PFSK-1 (cell line): ENCODE measurements around the gene PPP2R5B.

Experiments
- FOXP2 ChIP-seq: optimal IDR thresholded peaks from 2 replicates; pipeline ENCODE3; 2011; ENCODE audit warnings: borderline replicate concordance, control low read depth, inconsistent platforms; ENCODE audit not compliant: insufficient read depth; ENCODE audit errors: extremely low read length, extremely low read depth
- POLR2AphosphoS5 ChIP-seq: IDR thresholded peaks from 2 replicates; pipeline ENCODE4 v1.6.1; 2012; ENCODE audit warnings: low read depth, mild to moderate bottlenecking, control low read depth, low read length, moderate library complexity
- REST ChIP-seq, 2 experiments: IDR thresholded peaks; 2 replicates each; pipeline versions ENCODE4 v1.6.1 to v1.8.0; 2011 to 2012; ENCODE audit warnings: low read depth in 2 of 2, low read length in 2 of 2, control low read depth in 1 of 2, inconsistent platforms in 1 of 2, mild to moderate bottlenecking in 1 of 2, moderate library complexity in 1 of 2; ENCODE audit not compliant: insufficient read depth in 1 of 2
- SIN3A ChIP-seq: IDR thresholded peaks from 2 replicates; pipeline ENCODE4 v1.6.1; 2012; ENCODE audit warnings: mild to moderate bottlenecking, low read length, moderate library complexity, borderline replicate concordance; ENCODE audit not compliant: insufficient read depth
- TAF1 ChIP-seq: IDR thresholded peaks from 2 replicates; pipeline ENCODE4 v1.6.1; 2012; ENCODE audit warnings: low read length, control low read depth, borderline replicate concordance; ENCODE audit not compliant: insufficient read depth

DNA sequence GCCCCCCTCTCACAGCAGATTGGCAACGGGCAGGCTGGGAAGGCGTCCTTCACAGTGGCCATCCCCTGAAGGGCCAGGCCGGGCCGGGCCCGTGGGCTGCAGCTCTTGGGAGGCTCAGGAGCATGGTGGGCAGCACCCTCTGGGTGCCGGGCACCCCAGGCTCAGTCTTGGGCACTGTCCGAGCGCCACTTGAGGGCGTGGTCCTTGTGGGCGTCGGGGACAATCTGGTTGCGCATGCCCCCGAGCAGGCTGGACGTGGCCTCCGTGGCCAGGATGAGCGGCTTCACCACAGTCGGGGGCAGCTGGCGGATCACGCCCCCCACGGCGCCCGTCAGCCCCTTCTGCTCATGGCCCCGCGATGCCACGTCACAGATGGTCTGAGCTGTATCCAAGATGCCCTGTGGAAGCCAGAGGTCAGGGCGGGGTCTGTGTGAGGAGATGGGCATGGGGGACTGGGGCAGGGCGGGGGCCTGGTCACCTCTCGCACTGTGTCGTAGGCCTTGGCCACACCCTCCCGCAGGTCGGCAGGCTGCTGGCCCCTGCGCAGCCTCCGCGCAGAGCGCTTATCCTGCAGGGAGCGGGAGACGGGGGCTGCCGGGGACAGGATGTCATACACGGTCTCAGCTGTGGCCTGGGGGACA, 29.6 kb upstream of the PPP2R5B start:
- TF ChIP-seq REST (IDR thresholded peaks at IDR 0.05; ENCODE audit: insufficient read depth in 1 of 2, low read depth in 2 of 2, low read length in 2 of 2) (no peak), POLR2AphosphoS5 (no peak), TAF1 (no peak), SIN3A (no peak), FOXP2 (no peak)
